Neural cell (in vitro differentiated cells): ENCODE results near the gene SEPTIN2. TPM values are rescaled to one million over a fixed set of nuclear protein-coding genes. Genes with fewer than 3 reads are reported as not detected.

Experiments used
- H2AFZ ChIP-seq: fragments of 200-600, 300-800 bp; sonication (generic), shearing (Covaris generic); 2 replicates; pipeline ENCODE4 v1.6.0; 2014; ENCODE audit warnings: low read depth, mild to moderate bottlenecking, antibody characterized with exemption, low read length, moderate library complexity
- H3F3A ChIP-seq: fragments of 200-600 bp; shearing (Covaris generic); 2 replicates; pipeline ENCODE4 v1.6.1; 2016; ENCODE audit warnings: mild to moderate bottlenecking, moderate library complexity, mixed read lengths, antibody characterized with exemption, low read length; ENCODE audit not compliant: insufficient read depth, poor library complexity, severe bottlenecking
- H3K27ac ChIP-seq: fragments of 200-600, 300-800 bp; sonication (generic), shearing (Covaris generic); 2 replicates; pipeline ENCODE4 v1.5.1; 2014; ENCODE audit warnings: mild to moderate bottlenecking, low read length, moderate library complexity
- H3K27me3 ChIP-seq: fragments of 300-800, 200-600 bp; sonication (generic), shearing (Covaris generic); 2 replicates; pipeline ENCODE4 v1.6.0; 2014; ENCODE audit warnings: mild to moderate bottlenecking, low read depth, low read length, moderate library complexity; ENCODE audit not compliant: insufficient read depth
- H3K36me3 ChIP-seq: fragments of 300-800, 200-600 bp; sonication (generic), shearing (Covaris generic); 2 replicates; pipeline ENCODE4 v1.5.1; 2014; ENCODE audit warnings: mild to moderate bottlenecking, antibody characterized with exemption, low read length, moderate library complexity; ENCODE audit not compliant: insufficient read depth
- H3K4me2 ChIP-seq: fragments of 300-800, 200-600 bp; sonication (generic), shearing (Covaris generic); 2 replicates; pipeline ENCODE4 v1.6.0; 2014; ENCODE audit warnings: mild to moderate bottlenecking, low read length
- H3K4me3 ChIP-seq: fragments of 300-800, 200-600 bp; sonication (generic), shearing (Covaris generic); 2 replicates; pipeline ENCODE4 v1.5.1; 2014; ENCODE audit warnings: mild to moderate bottlenecking, low read length, moderate library complexity
- H3K79me2 ChIP-seq: fragments of 200-600 bp; shearing (Covaris generic); replicated peaks from 2 replicates; pipeline ENCODE4 v1.6.0; 2014; ENCODE audit warnings: mild to moderate bottlenecking, low read length, moderate library complexity; ENCODE audit not compliant: insufficient read depth
- H3K9ac ChIP-seq: fragments of 300-800, 200-600 bp; sonication (generic), shearing (Covaris generic); 2 replicates; pipeline ENCODE4 v1.6.1; 2016; ENCODE audit warnings: mild to moderate bottlenecking, low read length, mixed read lengths
- H3K9me2 ChIP-seq: fragments of 200-600 bp; shearing (Covaris generic); 2 replicates; pipeline ENCODE4 v1.6.1; 2016; ENCODE audit warnings: mild to moderate bottlenecking, low read length, mixed read lengths; ENCODE audit not compliant: insufficient read depth
- H3K9me3 ChIP-seq: fragments of 200-600, 300-800 bp; sonication (generic), shearing (Covaris generic); 2 replicates; pipeline ENCODE4 v1.6.1; 2016; ENCODE audit warnings: mild to moderate bottlenecking, mixed run types, low read length, moderate library complexity, mixed read lengths
- H4K20me1 ChIP-seq: fragments of 200-600 bp; shearing (Covaris generic); 2 replicates; pipeline ENCODE4 v1.6.1; 2016; ENCODE audit warnings: mild to moderate bottlenecking, mixed run types; ENCODE audit not compliant: insufficient read depth
- CTCF ChIP-seq: fragments of 450-650 bp; IDR thresholded peaks from 2 replicates; pipeline ENCODE4 v1.5.1; 2014; ENCODE audit warnings: antibody characterized with exemption, mild to moderate bottlenecking, moderate library complexity; ENCODE audit not compliant: poor library complexity, severe bottlenecking
- EP300 ChIP-seq: fragments of 450-650 bp; conservative IDR thresholded peaks from 2 replicates; pipeline ENCODE4 v1.6.1; 2014; ENCODE audit warnings: antibody characterized with exemption, mild to moderate bottlenecking, moderate library complexity; ENCODE audit not compliant: poor library complexity, severe bottlenecking
- EZH2 ChIP-seq: fragments of 200-600, 300-800 bp; shearing (Covaris generic), sonication (generic); IDR thresholded peaks from 2 replicates; pipeline ENCODE4 v1.6.1; 2014; ENCODE audit warnings: antibody characterized with exemption, low read length, borderline replicate concordance, mild to moderate bottlenecking; ENCODE audit not compliant: insufficient read depth, poor library complexity, severe bottlenecking
- MXI1 ChIP-seq: fragments of 450-650 bp; conservative IDR thresholded peaks from 2 replicates; pipeline ENCODE4 v1.6.1; 2014; ENCODE audit warnings: antibody characterized with exemption, mild to moderate bottlenecking; ENCODE audit not compliant: poor library complexity, severe bottlenecking
- POLR2AphosphoS5 ChIP-seq: IDR thresholded peaks from 2 replicates; pipeline ENCODE4 v1.6.1; 2012
- RAD21 ChIP-seq: fragments of 450-650 bp; conservative IDR thresholded peaks from 2 replicates; pipeline ENCODE4 v1.6.1; 2014; ENCODE audit warnings: antibody characterized with exemption, mild to moderate bottlenecking, moderate library complexity
- SMC3 ChIP-seq: fragments of 450-650 bp; conservative IDR thresholded peaks from 2 replicates; pipeline ENCODE4 v1.6.1; 2014; ENCODE audit warnings: antibody characterized with exemption, mild to moderate bottlenecking, moderate library complexity; ENCODE audit not compliant: poor library complexity
- TAF1 ChIP-seq: IDR thresholded peaks from 2 replicates; pipeline ENCODE4 v1.6.1; 2012; ENCODE audit warnings: low read depth
- polyA plus RNA-seq: library from polyadenylated mRNA; depleted of rRNA; stranded (reverse); fragments of >200 nt; gene quantifications from 2 replicates; pipeline ENCODE4 v1.2.3, GENCODE V29; 2014
- TF ChIP-seq, protein P1 (sequence below): IDR thresholded peaks from 2 replicates; pipeline ENCODE4 v1.6.1; 2012; ENCODE audit warnings: borderline replicate concordance

Gene SEPTIN2
- polyA plus RNA-seq, 1 donor from 2014 or later = 467 TPM

- H3K36me3 ChIP-seq = peaks cover 7% of the 10 kb centered on the region
- H3K27ac ChIP-seq = no peak overlapping the region
- H3K9me2 ChIP-seq = no peaks in the 10 kb centered on the region
- H2AFZ ChIP-seq = no peak overlapping the region
- no peaks in the 10 kb centered on the region for H3F3A ChIP-seq
- no peak overlapping the region for H3K4me2 ChIP-seq
- no peaks in the 10 kb centered on the region for H3K9me3 ChIP-seq
- H3K27me3 ChIP-seq = no peaks in the 10 kb centered on the region
- TF ChIP-seq RAD21 (no peak), EZH2 (no peak), TAF1 (no peak), POLR2AphosphoS5 (no peak), MXI1 (no peak), CTCF (no peak), EP300 (no peak), SMC3 (no peak)
- TF ChIP-seq, protein P1, sequence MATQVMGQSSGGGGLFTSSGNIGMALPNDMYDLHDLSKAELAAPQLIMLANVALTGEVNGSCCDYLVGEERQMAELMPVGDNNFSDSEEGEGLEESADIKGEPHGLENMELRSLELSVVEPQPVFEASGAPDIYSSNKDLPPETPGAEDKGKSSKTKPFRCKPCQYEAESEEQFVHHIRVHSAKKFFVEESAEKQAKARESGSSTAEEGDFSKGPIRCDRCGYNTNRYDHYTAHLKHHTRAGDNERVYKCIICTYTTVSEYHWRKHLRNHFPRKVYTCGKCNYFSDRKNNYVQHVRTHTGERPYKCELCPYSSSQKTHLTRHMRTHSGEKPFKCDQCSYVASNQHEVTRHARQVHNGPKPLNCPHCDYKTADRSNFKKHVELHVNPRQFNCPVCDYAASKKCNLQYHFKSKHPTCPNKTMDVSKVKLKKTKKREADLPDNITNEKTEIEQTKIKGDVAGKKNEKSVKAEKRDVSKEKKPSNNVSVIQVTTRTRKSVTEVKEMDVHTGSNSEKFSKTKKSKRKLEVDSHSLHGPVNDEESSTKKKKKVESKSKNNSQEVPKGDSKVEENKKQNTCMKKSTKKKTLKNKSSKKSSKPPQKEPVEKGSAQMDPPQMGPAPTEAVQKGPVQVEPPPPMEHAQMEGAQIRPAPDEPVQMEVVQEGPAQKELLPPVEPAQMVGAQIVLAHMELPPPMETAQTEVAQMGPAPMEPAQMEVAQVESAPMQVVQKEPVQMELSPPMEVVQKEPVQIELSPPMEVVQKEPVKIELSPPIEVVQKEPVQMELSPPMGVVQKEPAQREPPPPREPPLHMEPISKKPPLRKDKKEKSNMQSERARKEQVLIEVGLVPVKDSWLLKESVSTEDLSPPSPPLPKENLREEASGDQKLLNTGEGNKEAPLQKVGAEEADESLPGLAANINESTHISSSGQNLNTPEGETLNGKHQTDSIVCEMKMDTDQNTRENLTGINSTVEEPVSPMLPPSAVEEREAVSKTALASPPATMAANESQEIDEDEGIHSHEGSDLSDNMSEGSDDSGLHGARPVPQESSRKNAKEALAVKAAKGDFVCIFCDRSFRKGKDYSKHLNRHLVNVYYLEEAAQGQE = no peak
- H3K79me2 ChIP-seq = peaks cover 8% of the 10 kb centered on the region
- no peak overlapping the region for H3K4me3 ChIP-seq
- H4K20me1 ChIP-seq = no peaks in the 10 kb centered on the region
- no peak overlapping the region for H3K9ac ChIP-seq
Observed at GRCh38 chr2:241352227-241352626, 36.5 kb downstream of the SEPTIN2 start.

- no peak overlapping the region for H2AFZ ChIP-seq
- H3K9me2 ChIP-seq = no peaks in the 10 kb centered on the region
- no peaks in the 10 kb centered on the region for H4K20me1 ChIP-seq
- H3K27ac ChIP-seq = peak overlapping the region; percentile 16
- H3K27me3 ChIP-seq = no peaks in the 10 kb centered on the region
- no peak for TF ChIP-seq RAD21
- no peak overlapping the region for H3K9ac ChIP-seq
- H3K9me3 ChIP-seq = no peaks in the 10 kb centered on the region
- no peaks in the 10 kb centered on the region for H3F3A ChIP-seq
- H3K4me2 ChIP-seq = no peak overlapping the region
- H3K4me3 ChIP-seq = peak overlapping the region; percentile 61
- peaks cover 31% of the 10 kb centered on the region for H3K79me2 ChIP-seq
- H3K36me3 ChIP-seq = peaks cover 7% of the 10 kb centered on the region
Observed at GRCh38 chr2:241354668-241355658, 39.2 kb downstream of the SEPTIN2 start.
